Osteoblast (primary cell): ENCODE data around the gene STARD5. TPM values are rescaled to one million over a fixed set of nuclear protein-coding genes. Genes with fewer than 3 reads are reported as not detected.

Experiments used
- DNase-seq: peaks from one replicate; pipeline ENCODE4 v3.0.0; 2011; ENCODE audit warnings: low spot score, mixed read lengths; ENCODE audit not compliant: insufficient read length; ENCODE audit errors: missing footprints
- H2AFZ ChIP-seq: 2 replicates; pipeline ENCODE4 v1.6.0; 2011; ENCODE audit warnings: mild to moderate bottlenecking, low read length
- H3K27ac ChIP-seq: 2 replicates; pipeline ENCODE4 v1.5.1; 2011; ENCODE audit warnings: mild to moderate bottlenecking, low read depth, low read length, moderate library complexity
- H3K27me3 ChIP-seq: 2 replicates; pipeline ENCODE4 v1.6.0; 2012; ENCODE audit warnings: mild to moderate bottlenecking, control low read depth, inconsistent platforms, low read length, moderate library complexity; ENCODE audit not compliant: insufficient read depth
- H3K36me3 ChIP-seq: 2 replicates; pipeline ENCODE4 v1.5.1; 2011; ENCODE audit warnings: mild to moderate bottlenecking, low read length, control low read depth, moderate library complexity; ENCODE audit not compliant: insufficient read depth
- H3K4me1 ChIP-seq: 2 replicates; pipeline ENCODE4 v1.5.1; 2011; ENCODE audit warnings: mild to moderate bottlenecking, low read length, control low read depth, moderate library complexity; ENCODE audit not compliant: insufficient read depth
- H3K4me2 ChIP-seq: 2 replicates; pipeline ENCODE4 v1.6.0; 2011; ENCODE audit warnings: mild to moderate bottlenecking, low read length; ENCODE audit not compliant: insufficient read depth
- H3K4me3 ChIP-seq: fragments of 200-600 bp; sonication (generic); 3 replicates; pipeline ENCODE4 v1.5.1; 2012; ENCODE audit warnings: mild to moderate bottlenecking, low read length, inconsistent platforms; ENCODE audit not compliant: insufficient read depth
- H3K79me2 ChIP-seq: 2 replicates; pipeline ENCODE4 v1.6.0; 2012; ENCODE audit warnings: mild to moderate bottlenecking, low read length, control low read depth, inconsistent platforms; ENCODE audit not compliant: insufficient read depth
- H3K9me3 ChIP-seq: 2 replicates; pipeline ENCODE4 v1.5.1; 2011; ENCODE audit warnings: low read depth, low read length, control low read depth
- H4K20me1 ChIP-seq: 2 replicates; pipeline ENCODE4 v1.6.0; 2012; ENCODE audit warnings: mild to moderate bottlenecking, low read length, control low read depth; ENCODE audit not compliant: insufficient read depth
- total RNA-seq: library from RNA; depleted of rRNA; stranded (reverse); fragments of >200 nt; gene quantifications from 2 replicates; pipeline ENCODE4 v1.2.3, GENCODE V29; 2012
- TF ChIP-seq, protein P1 (sequence below): IDR thresholded peaks from 2 replicates; pipeline ENCODE4 v1.5.1; 2011; ENCODE audit warnings: mild to moderate bottlenecking, low read depth, low read length, moderate library complexity; ENCODE audit errors: extremely low read depth

STARD5 gene
- total RNA-seq, 1 donor: 6.5 TPM

DNA sequence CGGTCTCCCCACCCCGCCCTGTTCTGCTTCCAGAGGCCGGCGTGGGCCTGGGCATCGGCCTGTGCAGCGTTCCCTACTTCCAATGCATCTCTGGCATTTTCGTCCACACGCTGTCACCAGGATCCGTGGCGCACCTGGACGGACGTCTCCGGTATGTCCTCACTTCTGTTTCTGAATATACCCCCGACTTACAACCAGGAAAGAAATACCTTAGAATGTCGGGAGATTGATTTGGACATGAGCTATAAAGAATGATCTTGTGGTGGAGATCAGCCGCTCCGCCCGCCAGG lies 41.4 kb downstream of the STARD5 start:
- no peaks in the 10 kb centered on the region for H3K79me2 ChIP-seq
- no peak overlapping the region for H2AFZ ChIP-seq
- peaks cover 3% of the 10 kb centered on the region for H3K27me3 ChIP-seq
- H4K20me1 ChIP-seq: no peaks in the 10 kb centered on the region
- H3K4me1 ChIP-seq: no peaks in the 10 kb centered on the region
- H3K27ac ChIP-seq: no peak overlapping the region
- TF ChIP-seq, protein P1, sequence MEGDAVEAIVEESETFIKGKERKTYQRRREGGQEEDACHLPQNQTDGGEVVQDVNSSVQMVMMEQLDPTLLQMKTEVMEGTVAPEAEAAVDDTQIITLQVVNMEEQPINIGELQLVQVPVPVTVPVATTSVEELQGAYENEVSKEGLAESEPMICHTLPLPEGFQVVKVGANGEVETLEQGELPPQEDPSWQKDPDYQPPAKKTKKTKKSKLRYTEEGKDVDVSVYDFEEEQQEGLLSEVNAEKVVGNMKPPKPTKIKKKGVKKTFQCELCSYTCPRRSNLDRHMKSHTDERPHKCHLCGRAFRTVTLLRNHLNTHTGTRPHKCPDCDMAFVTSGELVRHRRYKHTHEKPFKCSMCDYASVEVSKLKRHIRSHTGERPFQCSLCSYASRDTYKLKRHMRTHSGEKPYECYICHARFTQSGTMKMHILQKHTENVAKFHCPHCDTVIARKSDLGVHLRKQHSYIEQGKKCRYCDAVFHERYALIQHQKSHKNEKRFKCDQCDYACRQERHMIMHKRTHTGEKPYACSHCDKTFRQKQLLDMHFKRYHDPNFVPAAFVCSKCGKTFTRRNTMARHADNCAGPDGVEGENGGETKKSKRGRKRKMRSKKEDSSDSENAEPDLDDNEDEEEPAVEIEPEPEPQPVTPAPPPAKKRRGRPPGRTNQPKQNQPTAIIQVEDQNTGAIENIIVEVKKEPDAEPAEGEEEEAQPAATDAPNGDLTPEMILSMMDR: no peak
- no peaks in the 10 kb centered on the region for H3K36me3 ChIP-seq
- DNase-seq: no peak
- H3K4me3 ChIP-seq: no peak overlapping the region
- no peak overlapping the region for H3K4me2 ChIP-seq
- no peaks in the 10 kb centered on the region for H3K9me3 ChIP-seq

DNA sequence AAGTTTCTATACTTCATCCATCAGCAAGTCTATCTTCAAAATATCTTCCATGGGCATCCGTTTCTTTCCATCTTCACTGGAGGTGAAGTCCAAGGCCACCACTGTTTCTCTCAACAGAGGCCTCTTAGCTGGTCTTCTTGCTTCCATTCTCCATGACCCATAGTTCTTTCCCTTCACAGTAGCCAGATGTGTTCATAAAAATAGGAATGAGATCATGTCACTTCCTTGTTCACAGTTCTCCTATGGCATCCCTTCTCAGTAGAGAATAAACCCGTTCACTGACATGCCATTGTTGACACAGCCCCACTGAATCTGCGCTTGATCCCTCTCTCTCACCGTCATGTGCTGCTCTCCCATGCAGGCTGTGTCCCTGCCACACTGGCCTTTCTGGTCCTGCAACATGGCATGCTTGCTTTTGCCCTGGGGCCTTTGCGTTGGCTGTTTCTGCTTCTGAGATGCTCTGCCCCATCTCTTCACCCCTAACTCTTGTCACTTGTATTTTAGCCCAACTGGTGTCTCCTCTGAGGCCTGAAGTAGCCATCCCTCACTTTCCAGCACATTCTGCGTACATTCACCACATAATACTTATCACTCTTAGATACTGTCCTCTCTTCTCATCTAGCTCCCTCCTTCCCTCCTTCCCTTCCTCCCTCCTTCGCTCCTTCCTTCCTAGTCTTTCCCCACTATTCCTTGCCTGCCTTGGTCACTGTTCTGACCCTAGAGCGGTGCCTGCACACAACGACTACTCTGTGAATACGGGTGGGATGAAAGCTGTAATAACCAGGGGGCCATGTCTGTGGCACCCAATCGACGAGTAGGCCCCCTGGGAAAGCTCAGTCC lies 42.0 kb downstream of the STARD5 start:
- no peak overlapping the region for H3K4me2 ChIP-seq
- H3K4me1 ChIP-seq: no peaks in the 10 kb centered on the region
- H3K36me3 ChIP-seq: no peaks in the 10 kb centered on the region
- H2AFZ ChIP-seq: no peak overlapping the region
- no peaks in the 10 kb centered on the region for H3K79me2 ChIP-seq
- H4K20me1 ChIP-seq: no peaks in the 10 kb centered on the region
- peaks cover 3% of the 10 kb centered on the region for H3K27me3 ChIP-seq
- no peak for DNase-seq
- H3K27ac ChIP-seq: no peak overlapping the region
- no peaks in the 10 kb centered on the region for H3K9me3 ChIP-seq
- TF ChIP-seq, protein P1: no peak
- H3K4me3 ChIP-seq: no peak overlapping the region

DNA sequence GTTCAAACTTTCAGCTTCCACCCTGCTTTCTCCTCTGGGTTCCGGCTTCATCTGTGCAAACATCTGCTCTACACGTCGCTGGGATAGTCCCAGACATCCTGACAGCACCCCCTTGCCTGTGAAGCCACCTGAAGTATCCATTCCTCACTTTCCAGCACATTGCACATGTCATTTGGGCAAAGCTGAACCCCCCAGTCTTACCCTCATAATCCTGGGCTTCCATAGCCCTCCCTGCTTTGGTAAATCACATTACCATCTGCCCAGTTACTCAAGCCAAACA lies 42.5 kb downstream of the STARD5 start:
- no peak overlapping the region for H3K4me2 ChIP-seq
- H3K79me2 ChIP-seq: no peaks in the 10 kb centered on the region
- no peak overlapping the region for H2AFZ ChIP-seq
- no peak overlapping the region for H3K27ac ChIP-seq
- peaks cover 3% of the 10 kb centered on the region for H3K27me3 ChIP-seq
- no peaks in the 10 kb centered on the region for H4K20me1 ChIP-seq
- H3K36me3 ChIP-seq: no peaks in the 10 kb centered on the region
- H3K4me3 ChIP-seq: no peak overlapping the region
- H3K4me1 ChIP-seq: no peaks in the 10 kb centered on the region
- no peaks in the 10 kb centered on the region for H3K9me3 ChIP-seq
- TF ChIP-seq, protein P1: no peak
- DNase-seq: no peak

DNA sequence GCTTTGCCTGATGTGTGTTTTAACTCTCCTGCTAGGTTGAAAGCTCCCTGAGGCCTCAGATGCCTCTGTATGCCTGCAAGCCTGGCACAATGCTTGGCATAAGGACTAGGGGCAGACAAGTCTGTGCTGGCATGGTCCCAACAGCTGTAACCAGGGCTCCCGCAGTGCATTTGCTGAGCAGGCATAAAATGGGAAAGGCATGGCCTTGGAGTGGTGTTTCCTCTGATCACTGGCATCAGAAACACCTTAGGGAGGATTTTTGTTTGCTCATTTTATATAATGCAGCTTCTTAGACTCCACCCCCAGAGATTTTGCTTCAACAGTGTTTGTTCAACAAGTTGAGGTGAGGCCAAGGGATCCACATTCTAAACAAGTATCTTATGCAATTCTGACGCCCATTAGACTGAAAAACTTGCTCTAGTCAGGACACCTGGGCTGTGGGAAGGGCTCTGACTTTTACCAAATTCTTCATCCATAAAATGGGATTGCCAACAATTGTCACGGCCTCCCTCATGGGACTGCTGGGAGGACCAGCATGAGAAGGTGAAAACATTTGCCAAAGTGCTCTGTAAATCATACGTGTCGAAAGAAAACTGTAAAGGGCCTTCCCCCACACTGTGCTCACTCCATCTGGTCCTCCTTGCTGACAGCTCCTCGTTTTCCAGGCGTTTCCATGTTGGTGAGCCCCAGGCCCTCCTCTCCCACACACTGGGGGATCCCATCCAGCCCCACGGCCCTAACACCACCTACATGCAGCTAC lies 43.1 kb downstream of the STARD5 start:
- Histone ChIP-seq H3K36me3 (no peaks in the 10 kb centered on the region), H3K4me3 (no peak overlapping the region), H2AFZ (no peak overlapping the region), H3K4me1 (peaks cover 3% of the 10 kb centered on the region), H3K4me2 (no peak overlapping the region), H3K27me3 (peaks cover 3% of the 10 kb centered on the region), H3K9me3 (no peaks in the 10 kb centered on the region), H4K20me1 (no peaks in the 10 kb centered on the region), H3K79me2 (no peaks in the 10 kb centered on the region), H3K27ac (no peak overlapping the region)
- TF ChIP-seq, protein P1: no peak
- DNase-seq: no peak
